Stimulated activated CD8-positive, alpha-beta memory T cell treated with anti-CD3 and anti-CD28 coated beads, Interleukin-12 subunit alpha, Interleukin-12 subunit beta, amount 100 ng/mL, for 24 hours (primary cell): ENCODE measurements around the gene KLHDC4.
"Not testable (repeated sequence)": the region's sequence is repeated elsewhere in the genome, so short reads cannot be mapped to it uniquely, and the experiment has no call there.

Experiments used
- DNase-seq: peaks from one replicate; pipeline ENCODE4 v3.0.0-alpha.2; 2020; ENCODE audit errors: extremely low read depth

Gene KLHDC4

DNA sequence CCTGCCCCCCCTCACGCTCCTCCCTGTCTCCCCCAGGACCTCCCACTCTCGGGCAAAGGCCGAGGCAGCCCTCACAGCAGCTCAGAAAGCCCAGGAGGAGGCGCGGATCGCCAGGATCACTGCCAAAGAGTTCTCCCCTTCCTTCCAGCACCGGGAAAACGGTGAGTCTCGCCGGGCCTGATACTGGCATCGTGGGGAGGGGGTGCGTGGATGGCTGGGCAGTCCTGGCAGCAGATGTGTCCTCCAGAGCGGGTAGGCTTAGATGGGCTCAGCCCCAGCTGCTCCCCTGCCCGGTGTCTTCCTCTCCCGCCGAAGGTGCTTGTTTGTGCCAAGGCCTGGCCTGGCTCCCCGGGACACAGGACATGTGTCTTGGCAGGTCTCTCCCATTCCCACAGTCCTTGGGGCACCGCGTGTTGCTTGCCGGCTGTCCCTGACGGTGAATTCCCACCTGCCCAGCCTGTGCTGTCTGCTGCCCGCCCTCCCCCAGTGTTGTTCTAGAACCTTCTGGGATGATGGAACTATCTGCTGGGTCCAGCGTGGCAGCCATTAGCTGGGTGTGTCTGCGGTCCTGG is 81.6 kb downstream of the KLHDC4 start:
- DNase-seq = no peak

DNA sequence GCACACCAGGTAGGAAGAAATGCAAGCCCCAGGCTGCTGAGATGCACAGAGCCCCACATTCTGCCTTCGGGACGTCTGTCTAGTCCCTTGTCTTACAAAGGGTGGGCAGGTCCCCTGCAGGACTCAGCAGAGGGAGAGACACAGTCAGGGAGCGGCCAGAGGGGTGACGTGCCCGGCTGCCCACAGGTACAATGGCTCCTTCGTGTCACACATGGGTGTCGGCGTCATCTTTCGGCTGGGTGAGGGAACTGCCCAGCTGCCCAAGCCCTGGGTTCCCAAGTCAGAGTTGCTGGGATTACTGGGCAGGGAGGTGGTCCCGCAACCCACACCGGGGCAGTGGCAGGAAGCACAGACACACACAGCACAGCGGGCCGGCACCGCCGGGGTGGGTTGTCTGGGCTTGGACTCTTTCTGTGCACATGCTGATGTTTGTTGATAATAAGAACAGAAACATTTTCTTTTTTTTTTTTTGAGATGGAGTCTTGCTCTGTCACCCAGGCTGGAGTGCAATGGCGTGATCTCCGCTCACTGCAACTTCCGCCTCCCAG is 82.9 kb downstream of the KLHDC4 start:
- DNase-seq = no peak

DNA sequence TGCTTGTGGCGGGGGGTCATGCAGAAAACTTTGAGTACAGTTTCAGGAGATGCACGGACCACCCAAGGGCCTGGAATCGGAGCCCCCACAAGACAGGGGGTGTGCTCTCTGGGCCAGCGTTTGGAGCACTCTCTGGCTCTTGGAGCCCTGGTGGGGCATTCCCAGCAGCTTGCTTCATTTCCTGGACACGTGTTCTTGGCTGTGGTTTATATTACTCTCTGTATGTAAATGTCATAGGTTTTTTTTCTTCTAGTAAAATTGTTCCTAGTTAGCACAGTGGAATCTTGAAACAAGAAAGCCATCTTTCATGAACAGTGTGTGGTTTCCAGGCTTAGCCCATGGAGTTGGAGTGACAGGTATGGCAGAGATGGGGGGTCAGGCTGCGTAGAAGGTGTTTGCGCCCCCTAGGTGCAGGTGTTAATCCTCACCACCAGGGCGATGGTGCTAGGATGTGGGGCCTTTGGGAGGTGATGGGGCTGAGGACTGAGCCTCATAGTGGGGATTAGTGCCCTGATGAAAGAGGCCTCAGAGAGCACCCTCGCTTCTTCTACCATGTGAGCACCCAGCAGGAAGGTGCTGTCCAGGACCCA is 83.7 kb downstream of the KLHDC4 start:
- DNase-seq = no peak

DNA sequence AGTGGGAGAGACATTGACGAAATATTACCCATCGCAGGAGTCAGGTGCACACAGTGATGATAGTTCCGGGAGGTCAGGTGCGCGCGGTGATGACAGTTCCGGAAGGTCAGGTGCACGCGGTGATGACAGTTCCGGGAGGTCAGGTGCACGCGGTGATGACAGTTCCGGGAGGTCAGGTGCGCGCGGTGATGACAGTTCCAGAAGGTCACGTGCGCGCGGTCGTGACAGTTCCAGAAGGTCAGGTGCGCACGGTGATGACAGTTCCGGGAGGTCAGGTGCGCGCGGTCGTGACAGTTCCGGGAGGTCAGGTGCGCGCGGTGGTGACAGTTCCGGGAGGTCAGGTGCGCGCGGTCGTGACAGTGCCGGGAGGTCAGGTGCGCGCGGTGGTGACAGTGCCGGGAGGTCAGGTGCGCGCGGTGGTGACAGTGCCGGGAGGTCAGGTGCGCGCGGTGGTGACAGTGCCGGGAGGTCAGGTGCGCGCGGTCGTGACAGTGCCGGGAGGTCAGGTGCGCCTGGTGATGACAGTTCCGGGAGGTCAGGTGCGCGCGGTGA is 84.7 kb downstream of the KLHDC4 start:
- DNase-seq = not testable (repeated sequence)

DNA sequence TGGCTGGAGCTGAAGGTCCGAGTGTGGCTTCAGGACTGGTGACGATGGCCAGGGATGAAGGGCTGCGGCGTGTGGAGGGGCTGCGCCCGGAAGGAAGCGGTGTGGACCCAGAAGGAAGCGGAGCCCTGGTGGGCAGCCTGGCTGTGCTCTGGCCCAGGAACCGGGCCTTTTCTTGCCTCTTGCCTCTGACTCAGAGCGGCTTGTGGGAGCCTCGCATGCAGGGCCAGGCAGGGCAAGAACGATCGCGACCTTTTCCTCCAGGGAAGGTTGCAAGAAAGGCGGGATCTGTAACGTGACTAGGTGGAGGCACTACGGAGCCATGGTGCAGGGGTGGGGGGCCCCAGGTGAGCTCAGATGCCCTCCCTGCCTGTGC is 85.5 kb downstream of the KLHDC4 start:
- no peak for DNase-seq

DNA sequence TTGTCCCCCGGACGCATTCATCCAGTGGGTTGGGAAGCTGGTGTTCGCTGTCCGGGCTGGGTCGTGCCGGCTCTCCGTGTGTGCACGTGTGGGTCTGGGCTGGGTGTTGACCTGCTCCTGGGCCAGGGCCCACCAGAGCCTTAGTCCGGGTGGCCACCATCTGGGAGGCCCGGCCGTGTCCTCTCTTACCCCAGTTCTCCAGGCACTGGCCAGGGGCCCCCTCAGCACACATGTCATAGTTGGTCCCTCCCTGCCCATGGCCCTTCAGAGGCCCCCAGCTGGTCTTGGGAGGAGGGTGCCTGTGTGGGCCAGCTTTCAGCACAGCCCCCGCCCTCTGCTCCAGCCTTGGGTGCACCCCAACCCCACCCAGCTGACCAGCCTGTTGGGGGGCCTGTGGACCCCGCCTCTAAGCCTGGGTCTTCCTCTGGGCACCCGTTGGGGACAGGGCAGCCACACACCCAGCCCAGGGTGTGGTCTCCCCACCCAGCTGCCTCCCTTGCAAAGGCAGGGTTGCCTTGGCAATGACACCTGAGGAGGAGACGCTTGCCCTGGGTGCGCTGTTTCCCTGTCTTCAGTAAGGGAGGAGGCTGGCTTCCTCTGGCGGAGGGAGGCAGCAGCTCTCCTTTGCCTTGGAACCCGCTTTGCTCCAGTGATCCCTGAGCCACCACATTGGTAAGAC is 86.1 kb downstream of the KLHDC4 start:
- no peak for DNase-seq

DNA sequence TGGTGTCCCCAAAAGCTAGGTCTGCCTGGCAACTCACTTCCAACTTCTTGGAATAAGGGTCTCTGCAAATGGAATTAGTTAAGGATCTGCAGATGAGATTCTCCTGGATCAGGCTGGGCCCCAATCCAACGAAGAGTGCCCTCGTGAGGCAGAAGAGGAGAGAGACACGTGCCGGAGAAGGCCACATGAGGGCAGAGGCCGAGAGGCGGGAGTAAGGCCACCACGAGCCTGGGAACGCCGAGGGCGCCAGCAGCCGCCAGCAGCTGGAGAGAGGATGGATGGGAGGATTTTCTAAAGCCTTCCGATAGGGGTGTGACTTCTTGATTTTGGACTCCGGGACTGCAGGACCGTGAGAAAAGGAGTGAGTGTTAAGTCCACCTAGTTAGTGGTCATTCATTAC is 87.2 kb downstream of the KLHDC4 start:
- DNase-seq = no peak

DNA sequence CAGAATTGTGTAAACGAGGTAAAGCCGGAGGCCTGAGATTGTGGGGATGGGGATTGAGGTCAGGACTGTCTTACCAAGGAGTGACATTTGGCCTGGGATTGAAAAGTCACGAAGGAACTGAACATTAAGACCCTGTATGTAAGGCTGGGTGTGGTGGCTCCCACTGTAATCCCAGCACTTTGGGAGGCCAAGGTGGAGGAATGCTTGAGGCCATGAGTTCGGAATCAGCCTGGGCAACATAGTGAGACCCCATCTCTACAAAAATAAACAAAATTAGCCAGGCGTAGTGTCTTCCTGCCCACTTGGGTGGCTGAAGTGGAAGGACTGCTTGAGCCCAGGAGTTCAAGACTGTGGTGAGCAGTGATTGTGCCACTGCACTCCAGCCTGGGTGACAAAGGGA is 88.0 kb downstream of the KLHDC4 start:
- DNase-seq = no peak

DNA sequence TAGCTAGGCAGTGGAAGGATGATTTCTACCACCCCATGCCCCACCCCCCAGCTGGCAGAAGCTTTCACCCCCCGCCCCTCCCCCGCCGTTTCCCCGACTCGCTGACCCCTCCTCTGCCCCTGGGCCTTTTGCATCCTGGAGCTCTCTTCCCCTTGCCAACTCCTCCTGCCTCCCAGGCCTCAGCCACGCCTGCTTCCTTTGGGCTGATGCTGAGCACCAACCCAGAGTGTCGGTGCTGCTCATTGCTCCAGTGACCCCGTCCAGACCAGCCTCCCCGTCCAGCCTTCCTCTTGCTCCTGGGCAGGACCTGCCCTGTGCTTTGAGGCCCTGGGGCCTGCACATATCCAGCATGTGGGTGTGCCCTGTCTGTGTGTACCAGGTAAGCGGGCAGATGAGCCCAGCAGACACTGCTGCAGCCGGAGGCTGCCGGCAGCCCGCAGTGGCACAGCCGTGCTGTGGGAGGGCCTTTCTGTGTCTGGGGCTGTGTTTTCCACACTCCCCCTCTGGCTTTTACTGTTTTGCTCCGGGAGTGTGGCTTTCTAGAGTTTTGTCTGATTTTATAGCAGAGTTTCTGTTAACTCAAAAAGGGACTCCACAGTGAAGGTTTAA is 90.6 kb downstream of the KLHDC4 start:
- DNase-seq = no peak

DNA sequence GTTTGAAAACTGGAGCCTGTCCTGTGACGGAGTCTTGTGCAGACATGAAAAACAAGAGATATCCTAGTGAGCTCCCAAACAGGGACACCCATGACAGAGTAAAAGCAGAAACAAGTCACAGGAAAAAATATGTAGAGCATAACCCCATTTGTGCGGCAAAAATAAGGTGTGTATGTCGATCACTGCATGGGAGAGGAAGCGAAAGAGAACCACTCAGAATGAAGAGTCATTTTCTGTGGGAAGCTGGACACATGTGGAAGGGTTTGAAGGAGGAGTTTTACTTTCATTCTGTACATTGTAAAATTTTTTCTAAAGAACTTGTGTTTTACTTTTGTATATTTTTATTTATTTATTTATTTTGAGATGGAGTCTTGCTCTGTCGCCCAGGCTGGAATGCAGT is 91.4 kb downstream of the KLHDC4 start:
- DNase-seq = no peak

DNA sequence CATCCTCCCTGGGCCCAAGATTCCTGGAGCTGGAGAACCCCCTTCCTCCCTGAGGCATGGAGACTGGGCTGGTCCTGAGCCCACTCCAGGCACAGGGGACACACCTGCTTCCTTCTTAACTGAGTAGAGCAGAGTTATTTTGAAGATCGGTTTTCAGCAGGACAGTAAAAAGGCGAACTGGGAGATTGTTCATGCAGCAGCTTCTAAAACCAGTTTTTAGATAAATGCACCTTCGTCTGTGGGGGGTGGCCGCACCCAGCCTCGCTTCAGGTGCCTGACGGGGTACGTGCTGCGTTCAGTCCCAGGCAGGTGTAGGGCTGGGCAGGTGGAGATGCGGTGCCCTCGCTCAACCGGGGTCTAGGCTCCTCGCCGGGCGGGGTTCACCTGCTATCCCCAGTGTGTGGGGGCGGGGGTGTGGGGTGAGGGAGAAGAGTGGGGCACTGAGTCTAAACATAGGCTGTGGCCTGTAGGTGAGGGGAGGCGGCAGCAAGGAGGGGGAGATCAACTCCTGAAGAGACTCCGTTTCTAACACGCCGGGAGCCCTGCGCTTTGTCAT is 94.0 kb downstream of the KLHDC4 start:
- DNase-seq = no peak

DNA sequence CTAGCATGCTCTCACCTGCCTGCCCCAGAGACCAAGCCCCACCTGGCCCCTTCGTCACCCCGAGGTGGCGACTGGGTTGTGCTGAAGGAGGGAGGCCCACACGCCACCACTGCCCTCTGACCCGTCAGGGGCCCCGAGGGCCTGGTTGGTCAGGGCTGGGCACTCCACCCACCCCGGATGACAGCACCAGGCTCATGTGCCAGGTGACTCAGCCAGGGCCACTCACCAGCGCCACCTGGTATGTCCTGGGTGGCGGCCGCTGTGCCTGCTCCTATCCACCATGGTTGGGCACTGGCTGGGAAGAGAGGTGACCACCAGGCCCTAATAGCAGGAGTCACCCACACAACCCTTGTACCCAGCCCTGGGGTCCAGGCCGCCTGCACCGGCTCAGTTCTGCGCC is 94.6 kb downstream of the KLHDC4 start:
- no peak for DNase-seq

DNA sequence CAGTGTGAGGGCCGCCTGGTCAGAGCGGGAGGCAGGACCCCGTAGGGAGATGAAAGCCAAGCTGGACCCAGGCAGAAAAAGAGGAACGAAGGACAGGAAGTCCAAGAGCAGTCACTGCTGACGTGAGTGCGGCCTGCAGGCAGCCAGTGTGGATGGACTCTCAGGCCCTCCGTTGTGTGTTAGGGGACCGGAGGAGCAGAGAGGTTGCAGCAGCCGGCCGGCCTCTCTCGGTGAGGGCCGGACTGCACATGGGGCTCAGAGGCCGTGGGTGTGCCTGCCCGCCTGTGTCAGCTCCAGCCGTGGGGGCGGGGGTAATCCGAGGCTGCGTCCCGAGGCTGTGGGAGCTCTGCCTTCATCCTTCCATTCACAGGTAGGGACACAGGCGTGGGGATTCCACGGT is 96.1 kb downstream of the KLHDC4 start:
- DNase-seq = no peak

DNA sequence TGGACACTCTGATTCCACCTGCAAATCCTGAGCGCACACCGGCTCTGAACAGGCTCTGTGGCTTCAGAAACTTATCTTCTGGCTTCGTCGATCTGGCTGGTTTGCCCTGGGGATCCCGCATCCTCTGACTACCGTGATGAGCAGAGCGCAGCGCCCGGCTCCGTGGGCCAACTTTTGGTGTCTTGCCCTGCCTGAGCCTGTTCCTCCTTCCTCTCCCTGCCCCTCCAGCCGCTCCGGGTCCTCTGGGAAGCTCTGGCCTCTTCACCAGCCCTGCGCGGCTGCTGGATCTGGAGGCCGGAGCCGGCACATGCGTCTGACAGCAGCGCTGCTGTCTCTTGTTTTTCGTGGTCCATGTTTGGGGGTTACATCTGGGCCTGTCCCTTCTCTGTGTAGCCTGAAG is 97.8 kb downstream of the KLHDC4 start:
- DNase-seq = no peak

DNA sequence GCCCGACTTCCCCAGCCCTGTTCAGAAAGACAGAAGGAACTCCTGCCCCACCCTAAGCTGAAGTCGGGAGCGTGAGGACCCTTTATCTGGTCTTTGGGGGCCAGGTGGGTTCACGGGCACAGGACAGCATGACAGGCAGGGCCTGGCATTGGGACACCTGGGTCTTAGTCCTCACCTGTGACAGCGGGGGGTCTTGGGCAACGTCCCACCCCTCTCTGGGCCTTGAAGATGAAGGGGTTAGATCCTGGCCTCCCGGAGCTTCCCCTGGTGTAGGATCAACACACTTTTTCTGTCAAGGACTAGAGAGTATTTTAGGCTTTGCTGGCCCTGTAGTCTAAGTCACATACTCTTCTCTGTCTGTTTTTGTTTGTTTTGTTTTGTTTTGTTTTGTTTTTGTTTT is 98.3 kb downstream of the KLHDC4 start:
- no peak for DNase-seq

DNA sequence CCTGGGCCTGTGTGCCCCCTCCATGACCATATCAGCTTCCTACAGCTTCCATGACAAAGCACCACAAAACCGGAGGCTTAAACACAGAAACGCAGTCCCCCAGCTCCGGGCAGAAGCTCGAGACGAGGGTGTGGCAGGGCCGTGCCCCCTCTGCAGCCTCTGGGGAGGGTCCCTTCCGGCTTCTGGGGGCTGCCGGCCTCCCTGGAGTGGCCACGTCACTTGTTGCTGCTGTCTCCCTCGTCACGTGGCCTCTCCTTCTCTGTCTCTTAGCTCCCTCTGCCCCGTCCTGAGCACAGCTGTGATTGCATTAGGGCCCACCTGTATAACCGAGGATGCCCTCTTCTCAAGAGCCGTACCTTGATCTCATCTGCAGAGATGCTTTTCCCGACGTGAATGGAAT is 98.9 kb downstream of the KLHDC4 start:
- DNase-seq = no peak

DNA sequence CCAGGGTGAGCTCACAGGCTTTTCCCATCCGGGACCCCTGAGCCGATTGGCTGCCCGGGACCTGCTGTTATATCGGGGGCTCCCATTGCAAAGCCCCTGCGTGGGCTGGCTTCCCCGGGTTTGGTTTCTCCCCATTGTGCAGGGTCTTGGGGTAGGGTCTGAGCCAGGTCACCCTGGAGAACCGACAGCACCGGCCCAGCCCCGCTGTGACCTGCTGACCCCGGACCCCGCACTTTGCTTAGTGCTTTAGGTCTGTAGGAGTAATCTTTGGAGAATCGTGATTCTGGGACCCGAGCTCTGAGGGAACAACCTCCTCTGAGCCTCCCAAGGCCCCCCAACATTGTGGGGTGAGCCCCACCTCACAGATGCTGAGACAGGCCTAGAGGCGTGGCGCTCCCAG is 100.6 kb downstream of the KLHDC4 start:
- no peak for DNase-seq

DNA sequence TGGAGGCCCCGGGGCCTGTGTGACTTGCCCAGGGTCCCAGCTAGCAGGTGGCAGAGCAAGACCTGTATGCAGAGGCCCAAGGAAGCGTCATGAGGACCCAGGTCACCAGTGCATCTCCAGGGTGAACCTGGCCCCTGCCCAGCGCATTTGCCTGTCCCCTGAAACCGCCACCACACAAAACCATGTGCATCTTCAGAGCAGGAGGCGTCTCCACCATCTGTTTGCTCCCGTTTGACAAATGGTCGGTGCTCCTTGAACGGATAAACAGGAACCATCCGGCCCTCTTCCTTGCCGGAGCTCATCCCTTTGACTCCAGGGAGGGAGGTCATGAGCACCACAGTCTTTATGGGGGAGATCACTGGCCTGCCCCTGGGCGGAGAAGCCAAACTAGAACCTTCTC is 101.0 kb downstream of the KLHDC4 start:
- DNase-seq = no peak

DNA sequence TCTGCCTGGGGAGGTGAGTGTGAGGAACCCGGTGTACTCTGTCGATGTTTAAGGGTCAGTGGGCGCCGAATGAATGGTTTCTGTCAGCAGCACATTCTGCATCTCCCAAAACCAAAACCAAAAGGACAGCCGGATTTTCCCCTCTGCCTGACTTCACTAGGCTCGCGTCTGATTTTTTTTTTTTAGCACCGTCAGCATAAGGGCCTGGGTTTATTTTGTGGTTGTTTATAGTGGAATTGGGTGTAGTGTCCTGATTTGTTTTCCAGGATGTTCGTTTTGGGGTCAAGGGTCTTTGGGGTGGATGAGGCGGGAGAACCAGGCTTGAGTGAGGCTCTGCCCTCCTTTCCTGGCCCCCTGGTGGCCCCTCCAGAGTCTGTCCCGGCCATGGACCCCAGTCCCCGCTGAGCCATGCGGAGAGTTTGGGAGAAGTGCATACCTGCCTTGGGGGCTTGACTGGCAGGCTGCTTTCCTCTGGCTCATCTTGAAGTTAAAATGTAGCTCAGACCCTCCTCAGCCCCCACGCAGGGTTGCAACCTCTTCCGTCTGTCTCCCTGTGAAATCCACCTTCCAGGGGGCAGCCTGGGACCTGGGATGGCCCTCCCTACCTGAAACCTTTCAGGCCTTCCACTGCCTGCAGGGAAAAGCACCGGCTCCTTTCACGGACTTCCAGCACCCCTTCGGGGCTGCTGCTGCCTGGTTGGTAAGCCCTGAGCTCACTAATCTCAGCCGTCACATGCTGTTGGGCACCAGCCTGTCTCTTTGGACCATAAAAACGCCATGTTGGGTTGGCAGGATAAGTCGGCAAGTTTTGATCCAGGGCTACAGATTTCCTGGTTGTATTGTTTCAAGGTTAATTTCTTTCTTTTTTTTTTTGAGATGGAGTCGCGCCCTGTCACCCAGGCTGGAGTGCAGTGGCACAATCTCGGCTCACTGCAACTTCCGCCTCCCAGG is 103.3 kb downstream of the KLHDC4 start:
- no peak for DNase-seq

DNA sequence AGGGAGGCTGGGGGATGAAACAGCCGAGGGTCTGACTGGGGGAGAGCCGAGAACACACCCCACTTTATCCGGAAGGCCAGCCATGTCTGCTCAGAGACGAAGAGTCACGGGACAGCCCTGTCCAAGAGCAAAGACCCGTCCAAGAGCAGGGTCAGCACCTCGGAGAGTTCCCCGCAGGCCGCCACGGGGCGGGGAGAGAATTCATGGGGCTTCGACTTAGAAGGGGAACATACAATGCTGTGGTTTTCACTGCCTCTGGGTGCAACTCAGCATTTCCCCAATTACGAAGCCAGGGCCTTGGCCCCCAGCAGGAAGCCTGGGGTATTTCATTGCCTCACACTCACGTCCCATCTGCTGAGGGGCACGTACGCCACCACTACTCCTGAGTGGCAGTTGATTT is 104.2 kb downstream of the KLHDC4 start:
- DNase-seq = no peak

DNA sequence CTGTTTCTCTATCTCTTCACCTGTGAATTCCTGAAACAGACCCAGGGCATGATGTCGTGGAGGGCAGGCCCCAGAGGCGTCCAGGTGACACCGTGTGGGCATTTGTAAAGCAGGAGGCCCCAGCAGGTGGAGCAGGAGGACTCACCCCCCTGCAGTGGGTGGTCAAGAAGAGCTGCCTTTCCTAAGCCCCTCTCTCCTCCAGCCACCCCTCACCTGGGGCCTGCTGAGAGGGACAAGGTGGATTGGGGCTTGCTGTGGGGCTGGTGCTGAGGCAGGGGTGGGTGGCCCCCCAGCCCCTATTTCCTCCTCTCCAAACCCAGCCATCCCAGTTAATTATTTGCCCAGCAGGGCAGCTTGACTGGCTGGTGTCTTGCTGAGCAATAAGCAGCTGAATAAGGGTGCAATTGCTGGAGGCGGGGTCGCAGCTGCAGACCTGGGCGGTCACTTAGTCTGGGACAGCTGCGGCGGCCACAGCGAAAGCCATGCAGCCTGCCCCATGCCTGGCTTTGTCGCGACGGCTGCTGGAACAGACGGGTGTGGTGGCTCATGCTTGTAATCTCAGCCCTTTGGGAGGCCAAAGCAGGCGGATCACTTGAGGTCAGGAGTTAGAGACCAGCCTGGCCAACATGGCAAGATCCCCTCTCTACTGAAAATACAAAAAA is 107.1 kb downstream of the KLHDC4 start:
- no peak for DNase-seq
